ENCODE results near the gene VAV2.

The VAV2 gene

GRCh38 chr9:133938086-133938485, 54.0 kb downstream of the VAV2 start:
- H3K4me2 ChIP-seq (ENCODE audit: insufficient read depth, low read length, poor library complexity, severe bottlenecking) = no peak overlapping the region
- H4K8ac ChIP-seq (ENCODE audit: low read depth, low read length) = no peak overlapping the region
- no peaks in the 10 kb centered on the region for H3K27me3 ChIP-seq (ENCODE audit: control insufficient read depth in 3 of 3, insufficient read depth in 3 of 3, low read depth in 1 of 3, low read length in 3 of 3)
- H2BK5ac ChIP-seq (ENCODE audit: low read length) = no peak overlapping the region
- no peak overlapping the region for H3K4ac ChIP-seq (ENCODE audit: low read length)
- no peak overlapping the region for H2BK12ac ChIP-seq (ENCODE audit: low read length)
- no peak overlapping the region for H3K4me3 ChIP-seq (ENCODE audit: low read length in 2 of 2)
- peaks cover 14% of the 10 kb centered on the region for H3K79me1 ChIP-seq (ENCODE audit: low read depth, low read length)
- DNase-seq (ENCODE audit: low spot score) = no peak
- no peak overlapping the region for H3K9ac ChIP-seq (ENCODE audit: low read depth, low read length, poor library complexity)
- no peak overlapping the region for H2BK120ac ChIP-seq (ENCODE audit: low read depth, low read length)
- no peak overlapping the region for H3K27ac ChIP-seq (replicated peaks; ENCODE audit: low read length)
- peaks cover 24 to 38% of the 10 kb centered on the region in 2 donors for H3K4me1 ChIP-seq (ENCODE audit: control insufficient read depth in 2 of 2, insufficient read depth in 1 of 2, low read depth in 1 of 2, low read length in 2 of 2)
- no peak overlapping the region for H3K14ac ChIP-seq (ENCODE audit: low read length)
- H2BK15ac ChIP-seq (ENCODE audit: low read length) = no peak overlapping the region
- no peaks in the 10 kb centered on the region for H3K9me3 ChIP-seq (replicated peaks in 1 of 2; ENCODE audit: control insufficient read depth in 2 of 2, insufficient read depth in 1 of 2, low read depth in 1 of 2, low read length in 2 of 2)
- H2AFZ ChIP-seq (ENCODE audit: low read length) = no peak overlapping the region
- no CpG with 5 or more reads among the region's 10 CpGs for WGBS, 2 donors (ENCODE audit: extremely low coverage in 2 of 2, insufficient read length in 2 of 2, insufficient replicate concordance in 1 of 2)
- H4K91ac ChIP-seq (ENCODE audit: low read depth, low read length, poor library complexity) = no peak overlapping the region
- H3K23ac ChIP-seq (ENCODE audit: low read depth, low read length, poor library complexity) = no peak overlapping the region
- H2AK5ac ChIP-seq (ENCODE audit: low read depth, low read length) = no peak overlapping the region
- no peak overlapping the region for H3K18ac ChIP-seq (ENCODE audit: low read length)
- peaks cover 3 to 59% of the 10 kb centered on the region in 2 donors for H3K36me3 ChIP-seq (replicated peaks in 1 of 2; ENCODE audit: control insufficient read depth in 2 of 2, insufficient read depth in 2 of 2, low read length in 2 of 2)

- Histone ChIP-seq H4K8ac (ENCODE audit: low read depth, low read length) (no peak overlapping the region), H3K4ac (ENCODE audit: low read length) (no peak overlapping the region), H2AFZ (ENCODE audit: low read length) (no peak overlapping the region), H3K23ac (ENCODE audit: low read depth, low read length, poor library complexity) (no peak overlapping the region), H2BK120ac (ENCODE audit: low read depth, low read length) (no peak overlapping the region), H2BK12ac (ENCODE audit: low read length) (no peak overlapping the region), H3K9ac (ENCODE audit: low read depth, low read length, poor library complexity) (no peak overlapping the region), H3K79me1 (ENCODE audit: low read depth, low read length) (peaks cover 8% of the 10 kb centered on the region), H2BK15ac (ENCODE audit: low read length) (no peak overlapping the region), H2AK5ac (ENCODE audit: low read depth, low read length) (no peak overlapping the region), H3K9me3 (replicated peaks in 1 of 2; ENCODE audit: control insufficient read depth in 2 of 2, insufficient read depth in 1 of 2, low read depth in 1 of 2, low read length in 2 of 2) (no peaks in the 10 kb centered on the region), H3K4me3 (ENCODE audit: low read length in 2 of 2) (no peak overlapping the region), H3K18ac (ENCODE audit: low read length) (no peak overlapping the region), H3K27ac (replicated peaks; ENCODE audit: low read length) (no peak overlapping the region), H4K91ac (ENCODE audit: low read depth, low read length, poor library complexity) (no peak overlapping the region), H3K14ac (ENCODE audit: low read length) (no peak overlapping the region), H3K4me2 (ENCODE audit: insufficient read depth, low read length, poor library complexity, severe bottlenecking) (no peak overlapping the region), H3K36me3 (replicated peaks in 1 of 2; ENCODE audit: control insufficient read depth in 2 of 2, insufficient read depth in 2 of 2, low read length in 2 of 2) (peaks cover 3 to 61% of the 10 kb centered on the region in 2 donors), H2BK5ac (ENCODE audit: low read length) (no peak overlapping the region), H3K4me1 (ENCODE audit: control insufficient read depth in 2 of 2, insufficient read depth in 1 of 2, low read depth in 1 of 2, low read length in 2 of 2) (peaks cover 24 to 29% of the 10 kb centered on the region in 2 donors), H3K27me3 (ENCODE audit: control insufficient read depth in 3 of 3, insufficient read depth in 3 of 3, low read depth in 1 of 3, low read length in 3 of 3) (no peaks in the 10 kb centered on the region)
- no peak for DNase-seq (ENCODE audit: low spot score)
- no CpG with 5 or more reads among the region's 4 CpGs for WGBS, 2 donors (ENCODE audit: extremely low coverage in 2 of 2, insufficient read length in 2 of 2, insufficient replicate concordance in 1 of 2)
These were observed 55.0 kb downstream of the VAV2 start for GRCh38 chr9:133937120-133937519.

GRCh38 chr9:133935328-133936005, 56.7 kb downstream of the VAV2 start:
- H2BK120ac ChIP-seq (ENCODE audit: low read depth, low read length) = no peak overlapping the region
- no peak for DNase-seq (ENCODE audit: low spot score)
- H3K4me1 ChIP-seq (ENCODE audit: control insufficient read depth in 2 of 2, insufficient read depth in 1 of 2, low read depth in 1 of 2, low read length in 2 of 2) = peaks cover 32 to 33% of the 10 kb centered on the region in 2 donors
- peak overlapping the region; percentile 2 for H3K18ac ChIP-seq (ENCODE audit: low read length)
- H3K14ac ChIP-seq (ENCODE audit: low read length) = no peak overlapping the region
- no peak overlapping the region for H3K4me3 ChIP-seq (ENCODE audit: low read length in 2 of 2)
- peaks cover 9% of the 10 kb centered on the region for H3K79me1 ChIP-seq (ENCODE audit: low read depth, low read length)
- no peaks in the 10 kb centered on the region for H3K9me3 ChIP-seq (replicated peaks in 1 of 2; ENCODE audit: control insufficient read depth in 2 of 2, insufficient read depth in 1 of 2, low read depth in 1 of 2, low read length in 2 of 2)
- H4K91ac ChIP-seq (ENCODE audit: low read depth, low read length, poor library complexity) = no peak overlapping the region
- H2BK12ac ChIP-seq (ENCODE audit: low read length) = no peak overlapping the region
- H3K27me3 ChIP-seq (ENCODE audit: control insufficient read depth in 3 of 3, insufficient read depth in 3 of 3, low read depth in 1 of 3, low read length in 3 of 3) = no peaks in the 10 kb centered on the region
- H2BK15ac ChIP-seq (ENCODE audit: low read length) = no peak overlapping the region
- no peak overlapping the region for H3K9ac ChIP-seq (ENCODE audit: low read depth, low read length, poor library complexity)
- H3K4me2 ChIP-seq (ENCODE audit: insufficient read depth, low read length, poor library complexity, severe bottlenecking) = no peak overlapping the region
- WGBS, 2 donors (ENCODE audit: extremely low coverage in 2 of 2, insufficient read length in 2 of 2, insufficient replicate concordance in 1 of 2) = no CpG with 5 or more reads among the region's 27 CpGs
- peak overlapping the region; percentile 81 for H3K23ac ChIP-seq (ENCODE audit: low read depth, low read length, poor library complexity)
- H4K8ac ChIP-seq (ENCODE audit: low read depth, low read length) = no peak overlapping the region
- H3K4ac ChIP-seq (ENCODE audit: low read length) = no peak overlapping the region
- H2BK5ac ChIP-seq (ENCODE audit: low read length) = no peak overlapping the region
- no peak overlapping the region for H3K27ac ChIP-seq (replicated peaks; ENCODE audit: low read length)
- H2AFZ ChIP-seq (ENCODE audit: low read length) = no peak overlapping the region
- H2AK5ac ChIP-seq (ENCODE audit: low read depth, low read length) = peak overlapping the region; percentile 60
- H3K36me3 ChIP-seq (replicated peaks in 1 of 2; ENCODE audit: control insufficient read depth in 2 of 2, insufficient read depth in 2 of 2, low read length in 2 of 2) = peaks cover 3 to 57% of the 10 kb centered on the region in 2 donors

- Histone ChIP-seq H2BK120ac (ENCODE audit: low read depth, low read length) (no peak overlapping the region), H3K79me1 (ENCODE audit: low read depth, low read length) (peaks cover 8% of the 10 kb centered on the region), H3K27me3 (ENCODE audit: control insufficient read depth in 3 of 3, insufficient read depth in 3 of 3, low read depth in 1 of 3, low read length in 3 of 3) (no peaks in the 10 kb centered on the region), H3K4me3 (ENCODE audit: low read length in 2 of 2) (no peak overlapping the region), H3K23ac (ENCODE audit: low read depth, low read length, poor library complexity) (no peak overlapping the region), H4K91ac (ENCODE audit: low read depth, low read length, poor library complexity) (no peak overlapping the region), H2BK15ac (ENCODE audit: low read length) (no peak overlapping the region), H3K14ac (ENCODE audit: low read length) (no peak overlapping the region), H3K9ac (ENCODE audit: low read depth, low read length, poor library complexity) (no peak overlapping the region), H2BK5ac (ENCODE audit: low read length) (no peak overlapping the region), H2AFZ (ENCODE audit: low read length) (no peak overlapping the region), H3K4me1 (ENCODE audit: control insufficient read depth in 2 of 2, insufficient read depth in 1 of 2, low read depth in 1 of 2, low read length in 2 of 2) (peaks cover 25 to 28% of the 10 kb centered on the region in 2 donors), H3K18ac (ENCODE audit: low read length) (peak overlapping the region; percentile 2), H2AK5ac (ENCODE audit: low read depth, low read length) (no peak overlapping the region), H3K9me3 (replicated peaks in 1 of 2; ENCODE audit: control insufficient read depth in 2 of 2, insufficient read depth in 1 of 2, low read depth in 1 of 2, low read length in 2 of 2) (no peaks in the 10 kb centered on the region), H3K27ac (replicated peaks; ENCODE audit: low read length) (no peak overlapping the region), H3K4me2 (ENCODE audit: insufficient read depth, low read length, poor library complexity, severe bottlenecking) (no peak overlapping the region), H4K8ac (ENCODE audit: low read depth, low read length) (no peak overlapping the region), H2BK12ac (ENCODE audit: low read length) (no peak overlapping the region), H3K4ac (ENCODE audit: low read length) (no peak overlapping the region), H3K36me3 (replicated peaks in 1 of 2; ENCODE audit: control insufficient read depth in 2 of 2, insufficient read depth in 2 of 2, low read length in 2 of 2) (peaks cover 3 to 56% of the 10 kb centered on the region in 2 donors)
- no peak for DNase-seq (ENCODE audit: low spot score)
- no CpG with 5 or more reads among the region's 19 CpGs for WGBS, 2 donors (ENCODE audit: extremely low coverage in 2 of 2, insufficient read length in 2 of 2, insufficient replicate concordance in 1 of 2)
These were observed 57.5 kb downstream of the VAV2 start for GRCh38 chr9:133934482-133935232.

Measured in neuronal stem cell (in vitro differentiated cells).